Dendritic cell treated with granulocyte-macrophage colony-stimulating factor and Interleukin-4, amounts not matched to agents 40 ng/mL and 50 ng/mL, for 4 days (primary cell): ENCODE data around the gene RNF38.
"Not testable (repeated sequence)": the region's sequence is repeated elsewhere in the genome, so short reads cannot be mapped to it uniquely, and the experiment has no call there.

Experiments
- H3K27ac Mint-ChIP-seq: one replicate; pipeline ENCODE4 v1.8.0; 2022; ENCODE audit warnings: mild to moderate bottlenecking, mixed read lengths
- H3K27me3 Mint-ChIP-seq: one replicate; pipeline ENCODE4 v1.8.0; 2022; ENCODE audit warnings: mild to moderate bottlenecking, mixed read lengths
- H3K36me3 Mint-ChIP-seq: one replicate; pipeline ENCODE4 v1.8.0; 2022; ENCODE audit warnings: low read depth, mixed read lengths
- H3K4me1 Mint-ChIP-seq: one replicate; pipeline ENCODE4 v1.8.0; 2022; ENCODE audit warnings: low read depth, mixed read lengths
- H3K4me3 Mint-ChIP-seq: one replicate; pipeline ENCODE4 v1.8.0; 2022; ENCODE audit warnings: mild to moderate bottlenecking, moderate library complexity, mixed read lengths
- H3K9me3 Mint-ChIP-seq: one replicate; pipeline ENCODE4 v1.8.0; 2022; ENCODE audit warnings: mixed read lengths
- intact Hi-C: fragments of 100-400 bp; cut with micrococcal nuclease; formaldehyde crosslinking; loops from one replicate; pipeline ENCODE4 v1.15.0; 2022

The RNF38 gene

GRCh38 chr9:36396985-36397384, 3.1 kb downstream of the RNF38 start:
- H3K9me3 Mint-ChIP-seq, result no peaks in the 10 kb centered on the region
- H3K36me3 Mint-ChIP-seq, result peaks cover 20% of the 10 kb centered on the region
- no peak overlapping the region for H3K4me3 Mint-ChIP-seq
- H3K27me3 Mint-ChIP-seq, result no peaks in the 10 kb centered on the region
- peaks cover 49% of the 10 kb centered on the region for H3K4me1 Mint-ChIP-seq
- no peak overlapping the region for H3K27ac Mint-ChIP-seq
- intact Hi-C loops, result loop anchor here (5.0 kb wide), 1 partner anchor 150 kb away; no protein-coding TSS in a partner anchor

DNA sequence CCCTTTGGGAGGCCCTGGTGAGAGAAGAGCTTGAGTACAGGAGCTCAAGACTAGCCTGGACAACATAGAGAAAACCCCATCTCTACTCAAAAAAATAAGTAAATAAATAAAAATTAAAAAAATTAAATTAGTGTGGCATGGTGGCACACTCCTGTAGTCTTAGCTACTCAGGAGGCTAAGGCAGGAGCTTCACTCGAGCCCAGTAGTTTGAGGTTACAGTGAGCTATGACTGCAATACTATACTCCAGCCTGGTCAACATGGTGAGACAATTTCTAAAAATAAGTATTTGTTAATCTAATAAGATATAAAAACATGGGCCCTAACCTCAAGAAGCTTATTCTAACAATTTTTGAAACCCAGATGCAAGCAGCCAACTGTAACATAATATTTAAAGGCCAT, 7.6 kb downstream of the RNF38 start:
- H3K9me3 Mint-ChIP-seq, result no peaks in the 10 kb centered on the region
- peaks cover 40% of the 10 kb centered on the region for H3K36me3 Mint-ChIP-seq
- no peak overlapping the region for H3K4me3 Mint-ChIP-seq
- no peak overlapping the region for H3K27ac Mint-ChIP-seq
- no peaks in the 10 kb centered on the region for H3K27me3 Mint-ChIP-seq
- peaks cover 46% of the 10 kb centered on the region for H3K4me1 Mint-ChIP-seq
- intact Hi-C loops, result no loop called here

GRCh38 chr9:36389590-36389989, 10.5 kb downstream of the RNF38 start:
- peaks cover 45% of the 10 kb centered on the region for H3K4me1 Mint-ChIP-seq
- H3K36me3 Mint-ChIP-seq, result peaks cover 63% of the 10 kb centered on the region
- H3K27me3 Mint-ChIP-seq, result no peaks in the 10 kb centered on the region
- H3K27ac Mint-ChIP-seq, result no peak overlapping the region
- intact Hi-C loops, result no loop called here
- no peaks in the 10 kb centered on the region for H3K9me3 Mint-ChIP-seq
- no peak overlapping the region for H3K4me3 Mint-ChIP-seq

DNA sequence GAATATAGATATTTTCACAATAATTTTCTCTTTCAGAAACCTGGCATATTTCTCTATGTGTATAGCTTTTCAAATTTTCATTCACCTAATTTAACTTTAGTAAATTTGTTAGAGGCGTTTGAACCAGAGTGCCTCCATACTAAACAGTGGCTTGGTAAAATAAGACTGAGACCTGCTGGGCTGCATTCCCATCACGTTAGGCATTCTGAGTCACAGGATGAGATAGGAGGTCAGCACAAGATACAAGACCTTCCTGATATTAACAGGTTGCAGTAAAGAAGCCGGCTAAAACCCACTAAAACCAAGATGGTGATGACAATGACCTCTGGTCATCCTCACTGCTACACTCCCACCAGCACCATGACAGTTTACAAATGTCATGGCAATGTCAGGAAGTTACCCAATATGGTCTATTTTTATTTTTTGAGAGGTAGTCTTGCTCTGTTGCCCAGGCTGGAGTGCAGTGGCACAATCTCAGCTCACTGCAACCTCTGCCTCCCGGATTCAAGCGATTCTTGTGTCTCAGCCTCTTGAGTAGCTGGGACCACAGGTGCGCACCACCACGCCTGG, 13.6 kb downstream of the RNF38 start:
- intact Hi-C loops, H3K27me3 Mint-ChIP-seq, H3K4me3 Mint-ChIP-seq, H3K9me3 Mint-ChIP-seq, H3K27ac Mint-ChIP-seq: not testable (repeated sequence)
- peaks cover 61% of the 10 kb centered on the region for H3K36me3 Mint-ChIP-seq
- peaks cover 49% of the 10 kb centered on the region for H3K4me1 Mint-ChIP-seq

DNA sequence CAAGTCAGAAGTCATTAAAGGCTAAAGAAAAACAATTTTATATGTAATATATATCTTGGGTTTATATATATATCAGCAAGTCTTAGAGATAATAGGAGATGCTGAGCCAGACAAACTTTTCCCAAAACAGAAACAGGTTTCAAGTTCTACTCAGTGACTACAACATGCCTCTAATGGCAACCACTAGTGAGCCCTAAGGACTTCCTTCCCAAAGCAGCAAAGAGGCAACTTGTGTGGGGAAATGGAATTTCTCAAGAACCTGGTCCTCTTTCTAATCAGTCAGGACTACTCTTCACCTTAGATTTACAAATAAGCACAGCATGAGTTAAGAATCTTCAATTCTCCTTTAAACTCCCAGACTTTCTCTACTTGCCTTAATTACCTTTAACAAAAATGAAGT, 17.6 kb downstream of the RNF38 start:
- Mint-ChIP-seq H3K4me1 (peaks cover 51% of the 10 kb centered on the region), H3K4me3 (no peak overlapping the region), H3K9me3 (no peaks in the 10 kb centered on the region), H3K27ac (peak overlapping the region; percentile 94), H3K36me3 (peaks cover 29% of the 10 kb centered on the region), H3K27me3 (no peaks in the 10 kb centered on the region)
- intact Hi-C loops, result no loop called here

GRCh38 chr9:36364577-36364976, 35.5 kb downstream of the RNF38 start:
- H3K36me3 Mint-ChIP-seq, result peaks cover 52% of the 10 kb centered on the region
- no peaks in the 10 kb centered on the region for H3K4me1 Mint-ChIP-seq
- no peak overlapping the region for H3K27ac Mint-ChIP-seq
- no peaks in the 10 kb centered on the region for H3K9me3 Mint-ChIP-seq
- no peaks in the 10 kb centered on the region for H3K27me3 Mint-ChIP-seq
- H3K4me3 Mint-ChIP-seq, result no peak overlapping the region
- intact Hi-C loops, result no loop called here

DNA sequence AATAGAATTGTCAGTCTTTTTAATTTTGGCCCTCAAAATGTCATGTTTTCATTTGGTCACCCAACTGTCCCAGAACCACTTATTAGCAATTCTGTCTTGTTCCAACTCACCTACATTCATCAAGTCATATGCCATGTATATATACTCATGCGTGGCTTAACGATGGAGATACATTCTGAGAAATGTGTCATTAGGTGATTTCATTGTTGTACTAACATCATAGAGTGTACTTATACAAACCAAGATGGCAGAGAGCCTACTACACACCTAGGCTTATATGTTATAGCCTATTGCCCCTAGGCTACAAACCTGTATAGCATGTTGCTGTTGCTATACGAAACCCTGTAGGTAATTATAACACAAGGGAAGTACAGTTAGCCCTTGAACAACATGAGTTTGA, 36.6 kb downstream of the RNF38 start:
- Mint-ChIP-seq H3K27ac (no peak overlapping the region), H3K4me3 (no peak overlapping the region), H3K27me3 (no peaks in the 10 kb centered on the region), H3K9me3 (no peaks in the 10 kb centered on the region), H3K4me1 (no peaks in the 10 kb centered on the region), H3K36me3 (peaks cover 51% of the 10 kb centered on the region)
- intact Hi-C loops, result no loop called here

GRCh38 chr9:36358486-36358885, 41.6 kb downstream of the RNF38 start:
- no peaks in the 10 kb centered on the region for H3K4me1 Mint-ChIP-seq
- H3K9me3 Mint-ChIP-seq, result no peaks in the 10 kb centered on the region
- intact Hi-C loops, result no loop called here
- no peak overlapping the region for H3K27ac Mint-ChIP-seq
- no peaks in the 10 kb centered on the region for H3K27me3 Mint-ChIP-seq
- no peak overlapping the region for H3K4me3 Mint-ChIP-seq
- H3K36me3 Mint-ChIP-seq, result peaks cover 72% of the 10 kb centered on the region

DNA sequence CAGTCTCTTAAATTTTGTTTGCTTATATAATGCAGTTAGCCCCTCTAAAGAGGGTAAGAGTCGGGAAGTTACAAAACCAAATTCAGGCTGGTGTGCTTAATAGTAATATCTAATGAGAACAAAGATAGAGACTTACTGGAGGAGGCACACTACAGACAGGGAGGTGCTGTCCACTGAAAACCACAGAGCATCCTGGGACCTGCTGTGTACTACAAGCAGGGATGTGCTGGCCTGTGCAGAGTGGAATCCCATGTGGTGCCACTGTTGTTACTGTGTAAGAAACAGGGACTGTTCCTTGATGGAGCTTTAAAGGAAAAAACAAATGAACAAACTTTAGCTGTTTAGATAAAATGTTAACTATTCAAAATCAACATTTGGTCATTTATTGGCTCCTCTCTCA, 42.4 kb downstream of the RNF38 start:
- no peak overlapping the region for H3K27ac Mint-ChIP-seq
- H3K9me3 Mint-ChIP-seq, result no peaks in the 10 kb centered on the region
- H3K36me3 Mint-ChIP-seq, result peaks cover 74% of the 10 kb centered on the region
- H3K27me3 Mint-ChIP-seq, result no peaks in the 10 kb centered on the region
- intact Hi-C loops, result no loop called here
- no peaks in the 10 kb centered on the region for H3K4me1 Mint-ChIP-seq
- H3K4me3 Mint-ChIP-seq, result no peak overlapping the region

DNA sequence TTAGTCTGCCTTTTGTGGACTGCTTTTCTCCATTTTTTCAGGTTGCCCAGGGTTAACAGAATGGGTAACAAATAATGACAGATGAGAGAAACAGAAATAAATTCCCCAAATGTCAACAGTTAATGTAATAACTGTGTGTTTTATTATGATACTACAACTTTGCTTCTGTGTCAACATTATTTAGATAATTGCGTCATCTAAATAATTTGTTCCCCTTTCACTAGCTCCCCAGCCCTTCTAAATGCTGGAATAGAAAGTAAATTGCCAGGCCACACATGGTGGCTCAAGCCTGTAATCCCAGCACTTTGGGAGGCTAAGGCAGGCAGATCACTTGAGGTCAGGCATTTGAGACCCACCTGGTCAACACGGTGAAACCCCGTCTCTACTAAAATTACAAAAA, 53.5 kb downstream of the RNF38 start:
- Mint-ChIP-seq H3K4me3 (no peak overlapping the region), H3K9me3 (no peaks in the 10 kb centered on the region), H3K4me1 (no peaks in the 10 kb centered on the region), H3K27ac (no peak overlapping the region), H3K27me3 (no peaks in the 10 kb centered on the region), H3K36me3 (peaks cover 99% of the 10 kb centered on the region)
- intact Hi-C loops, result no loop called here

GRCh38 chr9:36345103-36345846, 54.8 kb downstream of the RNF38 start:
- Mint-ChIP-seq H3K36me3 (peaks cover 98% of the 10 kb centered on the region), H3K27ac (no peak overlapping the region), H3K9me3 (no peaks in the 10 kb centered on the region), H3K4me3 (no peak overlapping the region), H3K4me1 (no peaks in the 10 kb centered on the region), H3K27me3 (no peaks in the 10 kb centered on the region)
- intact Hi-C loops, result no loop called here

- Mint-ChIP-seq H3K4me1 (no peaks in the 10 kb centered on the region), H3K36me3 (peaks cover 98% of the 10 kb centered on the region), H3K27ac (no peak overlapping the region)
Measured at GRCh38 chr9:36341936-36342577, 58.0 kb downstream of the RNF38 start.

DNA sequence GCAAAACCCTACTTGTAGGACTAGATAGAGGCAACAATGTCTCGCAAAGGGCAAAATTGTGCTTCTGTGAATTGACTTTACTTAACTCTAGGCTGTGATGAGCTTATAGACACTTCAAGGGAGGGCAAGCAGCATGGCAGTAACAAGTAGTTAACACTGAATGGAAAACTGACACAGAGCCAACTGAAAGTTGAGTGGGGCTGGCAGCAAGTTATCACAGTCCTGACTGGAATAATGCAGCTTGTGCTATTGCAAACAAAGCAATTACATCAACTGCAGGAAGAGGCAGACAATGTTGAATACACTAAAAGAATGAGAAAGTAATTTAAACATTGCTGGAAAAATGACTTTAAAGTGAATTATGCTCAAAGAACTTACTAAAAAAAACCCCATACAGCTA, 62.2 kb downstream of the RNF38 start:
- H3K27ac Mint-ChIP-seq, result no peak overlapping the region
- H3K36me3 Mint-ChIP-seq, result peaks cover 86% of the 10 kb centered on the region
- intact Hi-C loops, result no loop called here
- H3K9me3 Mint-ChIP-seq, result no peaks in the 10 kb centered on the region
- H3K4me3 Mint-ChIP-seq, result no peak overlapping the region
- no peaks in the 10 kb centered on the region for H3K4me1 Mint-ChIP-seq
- H3K27me3 Mint-ChIP-seq, result no peaks in the 10 kb centered on the region

More at GRCh38 chr9:36341936-36342577, 58.0 kb downstream of the RNF38 start:
- Mint-ChIP-seq H3K9me3 (no peaks in the 10 kb centered on the region), H3K4me3 (no peak overlapping the region), H3K27me3 (no peaks in the 10 kb centered on the region)
- intact Hi-C loops, result no loop called here

DNA sequence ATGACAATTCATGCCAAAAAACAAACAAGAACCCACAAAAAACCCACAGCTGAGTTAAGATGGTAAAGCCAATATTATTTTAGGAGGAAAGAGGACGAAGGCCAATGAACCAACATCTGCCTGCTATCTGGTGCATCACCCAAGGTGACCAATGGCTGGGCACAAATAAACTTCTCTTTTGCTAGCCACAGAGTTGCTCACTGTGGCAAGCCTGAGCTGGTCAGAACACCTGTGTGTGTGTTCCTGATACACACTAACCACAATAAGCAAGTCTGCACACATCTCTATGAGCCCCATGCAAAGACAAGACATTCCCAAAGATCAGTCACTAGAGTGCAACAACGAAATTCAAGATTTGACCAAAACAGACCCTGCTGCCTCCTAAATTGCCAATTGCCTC, 63.1 kb downstream of the RNF38 start:
- intact Hi-C loops, result no loop called here
- no peak overlapping the region for H3K27ac Mint-ChIP-seq
- H3K27me3 Mint-ChIP-seq, result no peaks in the 10 kb centered on the region
- H3K4me1 Mint-ChIP-seq, result no peaks in the 10 kb centered on the region
- no peak overlapping the region for H3K4me3 Mint-ChIP-seq
- H3K36me3 Mint-ChIP-seq, result peaks cover 77% of the 10 kb centered on the region
- H3K9me3 Mint-ChIP-seq, result no peaks in the 10 kb centered on the region
